ENCODE results near the gene UGT1A7.

DNA sequence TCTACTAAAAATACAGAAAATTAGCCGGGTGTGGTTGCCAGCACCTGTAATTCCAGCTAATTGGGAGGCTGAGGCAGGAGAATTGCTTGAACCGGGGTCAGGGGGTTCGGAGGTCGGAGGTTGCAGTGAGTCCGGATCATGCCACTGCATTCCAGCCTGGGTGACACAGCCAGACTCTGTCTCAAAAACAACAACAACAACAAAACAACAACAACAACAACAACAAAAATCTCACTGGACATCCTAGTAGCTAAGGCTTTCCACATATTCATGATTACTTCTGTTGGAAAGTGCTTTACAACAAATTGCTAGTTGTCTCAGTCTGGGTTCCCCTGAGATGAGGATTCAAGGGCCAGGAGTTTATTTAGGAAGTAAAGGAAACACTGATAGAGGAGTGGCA is 92.2 kb downstream of the UGT1A7 start:
- TF ChIP-seq, protein P1, sequence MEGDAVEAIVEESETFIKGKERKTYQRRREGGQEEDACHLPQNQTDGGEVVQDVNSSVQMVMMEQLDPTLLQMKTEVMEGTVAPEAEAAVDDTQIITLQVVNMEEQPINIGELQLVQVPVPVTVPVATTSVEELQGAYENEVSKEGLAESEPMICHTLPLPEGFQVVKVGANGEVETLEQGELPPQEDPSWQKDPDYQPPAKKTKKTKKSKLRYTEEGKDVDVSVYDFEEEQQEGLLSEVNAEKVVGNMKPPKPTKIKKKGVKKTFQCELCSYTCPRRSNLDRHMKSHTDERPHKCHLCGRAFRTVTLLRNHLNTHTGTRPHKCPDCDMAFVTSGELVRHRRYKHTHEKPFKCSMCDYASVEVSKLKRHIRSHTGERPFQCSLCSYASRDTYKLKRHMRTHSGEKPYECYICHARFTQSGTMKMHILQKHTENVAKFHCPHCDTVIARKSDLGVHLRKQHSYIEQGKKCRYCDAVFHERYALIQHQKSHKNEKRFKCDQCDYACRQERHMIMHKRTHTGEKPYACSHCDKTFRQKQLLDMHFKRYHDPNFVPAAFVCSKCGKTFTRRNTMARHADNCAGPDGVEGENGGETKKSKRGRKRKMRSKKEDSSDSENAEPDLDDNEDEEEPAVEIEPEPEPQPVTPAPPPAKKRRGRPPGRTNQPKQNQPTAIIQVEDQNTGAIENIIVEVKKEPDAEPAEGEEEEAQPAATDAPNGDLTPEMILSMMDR (IDR thresholded peaks at IDR 0.05; ENCODE audit: insufficient read depth, low read length, poor library complexity, severe bottlenecking), result no peak
- no peak for TF ChIP-seq EZH2phosphoT487 (conservative IDR thresholded peaks at IDR 0.05; ENCODE audit: low read length)
